Trophoblast cell (in vitro differentiated cells and primary cell): ENCODE data around the gene ARHGAP11A.

Source experiments
- DNase-seq, 2 donors: peaks; one replicate each; pipeline ENCODE4 v3.0.0-alpha.2; 2016
- H2AFZ ChIP-seq: 2 replicates; pipeline ENCODE4 v1.6.1; 2013; ENCODE audit warnings: low read length, moderate library complexity, mild to moderate bottlenecking; ENCODE audit not compliant: insufficient read depth, poor library complexity
- H2AK5ac ChIP-seq: 2 replicates; pipeline ENCODE4 v1.6.1; 2013; ENCODE audit warnings: mild to moderate bottlenecking, low read length
- H2BK120ac ChIP-seq: 2 replicates; pipeline ENCODE4 v1.6.1; 2013; ENCODE audit warnings: low read length, mild to moderate bottlenecking, moderate library complexity; ENCODE audit not compliant: insufficient read depth, poor library complexity
- H2BK12ac ChIP-seq: 2 replicates; pipeline ENCODE4 v1.6.1; 2013; ENCODE audit warnings: mild to moderate bottlenecking, low read length, moderate library complexity
- H2BK5ac ChIP-seq: 2 replicates; pipeline ENCODE4 v1.6.1; 2013; ENCODE audit warnings: low read length, low read depth, moderate library complexity, mild to moderate bottlenecking; ENCODE audit not compliant: poor library complexity
- H3K14ac ChIP-seq: 2 replicates; pipeline ENCODE4 v1.6.1; 2013; ENCODE audit warnings: mild to moderate bottlenecking, low read length
- H3K18ac ChIP-seq: 2 replicates; pipeline ENCODE4 v1.6.1; 2013; ENCODE audit warnings: mild to moderate bottlenecking, low read length
- H3K23ac ChIP-seq: 2 replicates; pipeline ENCODE4 v1.6.1; 2013; ENCODE audit warnings: low read length
- H3K27ac ChIP-seq: 2 replicates; pipeline ENCODE4 v1.5.1; 2013; ENCODE audit warnings: low read depth, mild to moderate bottlenecking, inconsistent platforms, low read length, moderate library complexity
- H3K27me3 ChIP-seq: 2 replicates; pipeline ENCODE4 v1.6.1; 2013; ENCODE audit warnings: inconsistent platforms, mild to moderate bottlenecking, low read length, moderate library complexity; ENCODE audit not compliant: insufficient read depth
- H3K36me3 ChIP-seq, 2 experiments: 1 replicate in 1 of 2; 2 replicates in 1 of 2; pipeline ENCODE4 v1.6.1; 2013; ENCODE audit warnings: low read length in 2 of 2, mild to moderate bottlenecking in 2 of 2, moderate library complexity in 1 of 2; ENCODE audit not compliant: insufficient read depth in 2 of 2, control insufficient read depth in 1 of 2
- H3K4ac ChIP-seq: 2 replicates; pipeline ENCODE4 v1.6.1; 2013; ENCODE audit warnings: low read depth, mild to moderate bottlenecking, low read length, moderate library complexity
- H3K4me1 ChIP-seq, 2 experiments: 1 replicate in 1 of 2; 2 replicates in 1 of 2; pipeline ENCODE4 v1.6.1; 2013; ENCODE audit warnings: low read length in 2 of 2, mild to moderate bottlenecking in 2 of 2, moderate library complexity in 1 of 2; ENCODE audit not compliant: insufficient read depth in 2 of 2, control insufficient read depth in 1 of 2
- H3K4me2 ChIP-seq: 2 replicates; pipeline ENCODE4 v1.6.1; 2013; ENCODE audit warnings: inconsistent platforms, mild to moderate bottlenecking, low read length, moderate library complexity
- H3K4me3 ChIP-seq: 2 replicates; pipeline ENCODE4 v1.5.1; 2013; ENCODE audit warnings: mild to moderate bottlenecking, low read depth, low read length, inconsistent platforms
- H3K79me1 ChIP-seq: one replicate; pipeline ENCODE4 v1.6.1; 2013; ENCODE audit warnings: low read length
- H3K79me2 ChIP-seq: 2 replicates; pipeline ENCODE4 v1.6.1; 2013; ENCODE audit warnings: low read length, mild to moderate bottlenecking; ENCODE audit not compliant: control insufficient read depth, insufficient read depth, poor library complexity
- H3K9ac ChIP-seq: 2 replicates; pipeline ENCODE4 v1.6.1; 2013; ENCODE audit warnings: mild to moderate bottlenecking, low read length
- H3K9me3 ChIP-seq: 2 replicates; pipeline ENCODE4 v1.6.1; 2013; ENCODE audit warnings: low read depth, mild to moderate bottlenecking, control low read depth, inconsistent platforms, low read length; ENCODE audit not compliant: insufficient read depth
- H4K12ac ChIP-seq: 2 replicates; pipeline ENCODE4 v1.6.1; 2013; ENCODE audit warnings: low read depth, mild to moderate bottlenecking, low read length, moderate library complexity
- H4K8ac ChIP-seq: 2 replicates; pipeline ENCODE4 v1.6.1; 2013; ENCODE audit warnings: low read depth, mild to moderate bottlenecking, low read length, moderate library complexity
- H4K91ac ChIP-seq: one replicate; pipeline ENCODE4 v1.6.1; 2013; ENCODE audit warnings: low read depth, mild to moderate bottlenecking, low read length, moderate library complexity
- WGBS: extraction: QIAGEN DNeasy Blood & Tissue Kit; methylation state at CpG from one replicate; pipeline ENCODE4 v1.1.7; 2013; ENCODE audit warnings: missing lambda C conversion rate; ENCODE audit not compliant: insufficient read length, insufficient coverage; ENCODE audit errors: extremely low coverage; 5-methylcytosine and 5-hydroxymethylcytosine counted together

Gene ARHGAP11A

DNA sequence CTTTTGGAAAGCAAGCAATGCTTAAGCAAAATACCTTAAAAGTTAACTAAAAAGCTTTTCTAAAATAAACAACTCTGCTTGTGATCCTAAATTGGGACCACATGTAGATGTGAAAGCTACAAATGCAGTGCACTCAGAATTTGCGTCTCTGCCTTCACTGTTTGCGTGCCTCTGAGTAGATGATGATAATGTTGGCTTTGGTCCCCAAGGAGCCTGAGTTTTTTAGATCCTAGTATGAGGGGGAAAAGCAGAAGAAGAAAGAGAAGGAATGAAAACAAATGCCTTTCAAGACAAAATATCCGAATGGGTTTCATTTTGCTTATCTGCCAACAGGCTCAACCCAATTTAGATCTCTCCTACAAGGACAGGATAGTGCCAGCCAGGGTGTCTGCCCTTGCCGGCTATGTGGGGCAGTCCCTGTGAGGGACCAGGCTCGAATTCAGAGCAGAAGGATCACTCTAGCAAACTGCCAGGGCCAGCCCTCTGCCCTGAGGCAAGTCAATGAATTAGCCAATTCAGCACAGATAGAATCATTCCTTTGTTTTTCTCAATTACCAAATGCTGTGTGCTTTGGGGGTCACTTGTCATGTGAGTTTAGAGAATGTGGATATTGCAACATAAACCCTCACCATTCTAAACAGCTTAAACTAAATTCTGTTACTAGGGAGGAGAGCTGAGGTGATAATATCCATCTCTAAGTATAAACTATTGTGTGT lies 54.8 kb downstream of the ARHGAP11A start:
- Histone ChIP-seq H4K91ac (no peak overlapping the region), H3K79me2 (no peaks in the 10 kb centered on the region), H3K9ac (no peak overlapping the region), H3K4ac (no peak overlapping the region), H3K79me1 (no peaks in the 10 kb centered on the region), H2BK12ac (no peak overlapping the region), H3K14ac (no peak overlapping the region), H3K27ac (no peak overlapping the region), H4K8ac (no peak overlapping the region), H2BK120ac (no peak overlapping the region), H3K4me3 (no peak overlapping the region), H3K18ac (no peak overlapping the region), H3K23ac (no peak overlapping the region), H3K4me2 (no peak overlapping the region), H3K36me3 (no peaks in the 10 kb centered on the region), H2BK5ac (no peak overlapping the region), H2AFZ (no peak overlapping the region), H3K4me1 (no peaks in the 10 kb centered on the region), H3K27me3 (no peaks in the 10 kb centered on the region), H4K12ac (no peak overlapping the region), H2AK5ac (no peak overlapping the region), H3K9me3 (peaks cover 1% of the 10 kb centered on the region)
- no CpG with 5 or more reads among the region's 5 CpGs for WGBS
- DNase-seq: peak in 1 of 2 donors; percentile 17

DNA sequence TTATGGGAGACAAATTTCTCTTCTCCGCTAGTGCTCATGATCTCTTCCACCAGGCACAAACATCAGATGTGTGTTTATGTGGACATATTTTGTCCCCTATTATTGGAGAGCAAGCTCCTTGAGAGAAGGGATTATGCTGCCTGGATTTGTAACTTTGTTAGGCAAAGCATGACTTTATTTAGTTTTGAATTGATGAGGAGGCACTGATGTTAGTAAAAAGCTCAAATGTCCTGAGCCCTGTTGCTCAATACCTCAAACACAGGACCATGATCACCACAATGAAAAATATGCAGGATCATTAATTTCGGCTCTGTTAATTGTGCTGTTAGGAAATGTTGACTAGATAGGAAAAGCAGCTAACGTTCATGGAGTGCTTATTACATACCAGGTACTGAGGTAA lies 55.3 kb downstream of the ARHGAP11A start:
- H3K9ac ChIP-seq: no peak overlapping the region
- H2BK12ac ChIP-seq: no peak overlapping the region
- H3K4ac ChIP-seq: no peak overlapping the region
- no peaks in the 10 kb centered on the region for H3K4me1 ChIP-seq
- H2BK120ac ChIP-seq: no peak overlapping the region
- peaks cover 1% of the 10 kb centered on the region for H3K9me3 ChIP-seq
- H3K4me2 ChIP-seq: no peak overlapping the region
- no CpG with 5 or more reads among the region's 3 CpGs for WGBS
- H4K8ac ChIP-seq: no peak overlapping the region
- DNase-seq: no peak
- H3K79me2 ChIP-seq: no peaks in the 10 kb centered on the region
- H3K14ac ChIP-seq: no peak overlapping the region
- H2AFZ ChIP-seq: no peak overlapping the region
- no peak overlapping the region for H4K12ac ChIP-seq
- H3K27ac ChIP-seq: no peak overlapping the region
- no peak overlapping the region for H3K4me3 ChIP-seq
- no peak overlapping the region for H3K23ac ChIP-seq
- H2AK5ac ChIP-seq: no peak overlapping the region
- H4K91ac ChIP-seq: no peak overlapping the region
- H3K79me1 ChIP-seq: no peaks in the 10 kb centered on the region
- no peak overlapping the region for H3K18ac ChIP-seq
- no peaks in the 10 kb centered on the region for H3K27me3 ChIP-seq
- no peak overlapping the region for H2BK5ac ChIP-seq
- H3K36me3 ChIP-seq: no peaks in the 10 kb centered on the region

DNA sequence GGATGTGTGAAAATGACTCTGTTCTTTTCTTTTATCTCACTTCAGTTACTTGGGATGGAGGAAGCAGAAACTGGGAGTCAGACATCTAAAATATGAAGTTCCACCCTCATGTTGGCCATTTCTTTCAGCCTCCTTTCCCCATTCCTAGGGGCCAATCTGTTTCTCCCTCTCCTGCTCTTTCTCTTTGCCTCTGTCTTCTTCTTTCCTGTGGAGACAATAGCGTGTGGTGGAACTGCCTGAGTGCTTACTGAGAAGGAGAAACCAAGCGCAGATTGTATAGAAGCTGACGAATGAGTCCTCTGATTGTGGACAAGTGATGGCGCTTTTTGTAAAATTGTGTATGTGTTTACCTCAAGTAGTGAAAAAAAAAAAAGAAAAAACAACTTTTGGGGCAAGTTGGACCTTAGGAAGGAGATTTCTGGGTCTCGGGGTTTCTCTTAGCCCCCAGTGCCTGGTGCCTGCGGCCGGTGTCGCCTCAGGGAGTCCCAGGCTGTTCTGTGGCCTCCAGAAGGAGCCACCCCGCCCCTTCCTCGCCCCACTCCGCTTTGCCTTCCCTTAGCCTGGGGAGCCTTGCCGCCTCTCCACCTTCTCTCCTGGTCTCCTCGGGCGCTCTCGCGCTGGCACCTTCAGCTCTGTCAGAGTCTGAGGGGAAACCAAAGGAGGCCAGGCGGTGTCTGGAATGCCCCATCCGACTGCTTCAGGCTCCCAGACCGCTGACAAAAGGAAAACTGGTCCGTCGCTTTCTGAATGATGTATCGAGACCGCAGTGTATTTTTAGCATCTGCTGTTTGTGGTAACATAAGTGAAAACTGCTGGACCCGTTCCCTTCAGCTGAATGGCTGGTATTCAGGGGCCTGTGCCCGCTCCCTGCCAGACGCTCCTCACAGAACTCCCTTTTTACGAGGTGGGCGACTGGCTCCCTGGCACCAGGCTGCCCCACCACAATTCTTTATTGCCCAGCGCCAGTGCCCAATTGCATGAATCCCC lies 56.3 kb downstream of the ARHGAP11A start:
- H2BK12ac ChIP-seq: no peak overlapping the region
- no peaks in the 10 kb centered on the region for H3K79me1 ChIP-seq
- no peak overlapping the region for H2AK5ac ChIP-seq
- DNase-seq: no peak
- no peak overlapping the region for H2BK5ac ChIP-seq
- no peak overlapping the region for H4K12ac ChIP-seq
- H3K27ac ChIP-seq: no peak overlapping the region
- H3K4me2 ChIP-seq: no peak overlapping the region
- H3K4ac ChIP-seq: no peak overlapping the region
- no peak overlapping the region for H3K14ac ChIP-seq
- no peak overlapping the region for H3K18ac ChIP-seq
- H3K36me3 ChIP-seq: no peaks in the 10 kb centered on the region
- no peak overlapping the region for H3K4me3 ChIP-seq
- no CpG with 5 or more reads among the region's 29 CpGs for WGBS
- no peak overlapping the region for H3K9ac ChIP-seq
- no peak overlapping the region for H2AFZ ChIP-seq
- peaks cover 1% of the 10 kb centered on the region for H3K9me3 ChIP-seq
- no peak overlapping the region for H3K23ac ChIP-seq
- no peak overlapping the region for H2BK120ac ChIP-seq
- no peak overlapping the region for H4K8ac ChIP-seq
- no peaks in the 10 kb centered on the region for H3K79me2 ChIP-seq
- no peak overlapping the region for H4K91ac ChIP-seq
- H3K4me1 ChIP-seq: no peaks in the 10 kb centered on the region
- H3K27me3 ChIP-seq: no peaks in the 10 kb centered on the region

DNA sequence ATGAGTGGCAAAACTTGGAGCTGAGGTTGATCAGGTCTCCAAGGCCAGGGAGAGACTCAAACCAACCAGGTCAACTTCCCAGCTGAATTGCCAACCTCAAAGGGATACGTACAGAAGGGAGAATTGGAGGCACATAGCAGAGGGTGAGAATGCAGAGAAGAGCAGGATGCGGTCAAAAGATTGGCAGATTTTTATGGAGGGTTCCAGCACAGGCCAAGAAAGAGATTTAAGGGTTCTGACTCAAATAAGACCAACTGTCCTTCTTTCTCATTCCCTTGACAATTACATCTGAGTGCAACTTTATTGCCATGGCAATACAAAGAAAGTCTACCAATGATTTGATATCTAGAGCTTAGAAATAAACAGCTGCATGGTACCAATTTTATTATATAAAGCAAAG lies 59.4 kb downstream of the ARHGAP11A start:
- Histone ChIP-seq H4K8ac (no peak overlapping the region), H3K27ac (no peak overlapping the region), H3K36me3 (no peaks in the 10 kb centered on the region), H3K9me3 (no peaks in the 10 kb centered on the region), H2BK120ac (no peak overlapping the region), H3K4ac (no peak overlapping the region), H3K4me2 (no peak overlapping the region), H2AK5ac (no peak overlapping the region), H3K23ac (no peak overlapping the region), H4K91ac (no peak overlapping the region), H3K27me3 (no peaks in the 10 kb centered on the region), H3K18ac (no peak overlapping the region), H3K79me2 (no peaks in the 10 kb centered on the region), H3K4me1 (no peaks in the 10 kb centered on the region), H2AFZ (no peak overlapping the region), H3K79me1 (no peaks in the 10 kb centered on the region), H2BK5ac (no peak overlapping the region), H2BK12ac (no peak overlapping the region), H4K12ac (no peak overlapping the region), H3K4me3 (no peak overlapping the region), H3K9ac (no peak overlapping the region), H3K14ac (no peak overlapping the region)
- DNase-seq: no peak
- no CpG with 5 or more reads among the region's 2 CpGs for WGBS
